Measurements from ENCODE around the gene PPBP. TPM values are rescaled to one million over a fixed set of nuclear protein-coding genes. Genes with fewer than 3 reads are reported as not detected.

Gene PPBP
- total RNA-seq, 1 experiment from 2014 or later, result not detected

DNA sequence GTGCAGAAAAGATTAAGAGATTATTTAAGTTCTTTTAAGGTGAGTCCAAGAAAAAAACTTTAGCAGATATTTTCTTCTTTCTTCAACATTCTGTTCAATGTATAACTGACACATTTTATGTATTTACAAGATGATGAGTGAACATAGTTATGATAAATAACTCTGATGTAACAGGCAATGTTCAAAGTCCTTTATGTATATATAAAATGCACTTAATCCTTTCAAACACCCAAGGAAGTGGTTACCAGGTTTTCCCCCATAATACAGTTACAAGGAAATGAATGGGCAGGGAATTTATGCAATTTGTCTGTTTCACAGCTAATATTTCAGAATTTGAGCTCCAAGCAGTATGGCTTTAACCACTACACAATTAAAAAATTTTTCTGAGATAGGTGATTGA, 42.3 kb upstream of the PPBP start:
- Mint-ChIP-seq H3K4me3 (no peak overlapping the region), H3K4me1 (no peaks in the 10 kb centered on the region), H3K27ac (no peak overlapping the region), H3K27me3 (ENCODE audit: low read depth) (no peaks in the 10 kb centered on the region), H3K36me3 (no peaks in the 10 kb centered on the region), H3K9me3 (peaks cover 10% of the 10 kb centered on the region; the same call in 1 of the 2 replicates)
- ATAC-seq, result no peak
- TF ChIP-seq, protein P1, sequence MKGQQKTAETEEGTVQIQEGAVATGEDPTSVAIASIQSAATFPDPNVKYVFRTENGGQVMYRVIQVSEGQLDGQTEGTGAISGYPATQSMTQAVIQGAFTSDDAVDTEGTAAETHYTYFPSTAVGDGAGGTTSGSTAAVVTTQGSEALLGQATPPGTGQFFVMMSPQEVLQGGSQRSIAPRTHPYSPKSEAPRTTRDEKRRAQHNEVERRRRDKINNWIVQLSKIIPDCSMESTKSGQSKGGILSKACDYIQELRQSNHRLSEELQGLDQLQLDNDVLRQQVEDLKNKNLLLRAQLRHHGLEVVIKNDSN (CRISPR knock-in tag; IDR thresholded peaks at IDR 0.05), result no peak
- TF ChIP-seq, protein P2, sequence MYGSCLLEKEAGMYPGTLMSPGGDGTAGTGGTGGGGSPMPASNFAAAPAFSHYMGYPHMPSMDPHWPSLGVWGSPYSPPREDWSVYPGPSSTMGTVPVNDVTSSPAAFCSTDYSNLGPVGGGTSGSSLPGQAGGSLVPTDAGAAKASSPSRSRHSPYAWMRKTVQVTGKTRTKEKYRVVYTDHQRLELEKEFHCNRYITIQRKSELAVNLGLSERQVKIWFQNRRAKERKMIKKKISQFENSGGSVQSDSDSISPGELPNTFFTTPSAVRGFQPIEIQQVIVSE (CRISPR knock-in tag; IDR thresholded peaks at IDR 0.05; ENCODE audit: borderline replicate concordance), result no peak
- TF ChIP-seq IRF2 (CRISPR knock-in tag; IDR thresholded peaks at IDR 0.05; ENCODE audit: borderline replicate concordance, low read depth) (no peak), CBFB (CRISPR knock-in tag; IDR thresholded peaks at IDR 0.05; ENCODE audit: low read depth) (no peak), ZNF219 (CRISPR knock-in tag; IDR thresholded peaks at IDR 0.05; ENCODE audit: borderline replicate concordance) (no peak), HMGA2 (CRISPR knock-in tag; IDR thresholded peaks at IDR 0.05) (no peak), PRRX2 (CRISPR knock-in tag; IDR thresholded peaks at IDR 0.05) (no peak), CREM (CRISPR knock-in tag; IDR thresholded peaks at IDR 0.05) (no peak)
- TF ChIP-seq, protein P3, sequence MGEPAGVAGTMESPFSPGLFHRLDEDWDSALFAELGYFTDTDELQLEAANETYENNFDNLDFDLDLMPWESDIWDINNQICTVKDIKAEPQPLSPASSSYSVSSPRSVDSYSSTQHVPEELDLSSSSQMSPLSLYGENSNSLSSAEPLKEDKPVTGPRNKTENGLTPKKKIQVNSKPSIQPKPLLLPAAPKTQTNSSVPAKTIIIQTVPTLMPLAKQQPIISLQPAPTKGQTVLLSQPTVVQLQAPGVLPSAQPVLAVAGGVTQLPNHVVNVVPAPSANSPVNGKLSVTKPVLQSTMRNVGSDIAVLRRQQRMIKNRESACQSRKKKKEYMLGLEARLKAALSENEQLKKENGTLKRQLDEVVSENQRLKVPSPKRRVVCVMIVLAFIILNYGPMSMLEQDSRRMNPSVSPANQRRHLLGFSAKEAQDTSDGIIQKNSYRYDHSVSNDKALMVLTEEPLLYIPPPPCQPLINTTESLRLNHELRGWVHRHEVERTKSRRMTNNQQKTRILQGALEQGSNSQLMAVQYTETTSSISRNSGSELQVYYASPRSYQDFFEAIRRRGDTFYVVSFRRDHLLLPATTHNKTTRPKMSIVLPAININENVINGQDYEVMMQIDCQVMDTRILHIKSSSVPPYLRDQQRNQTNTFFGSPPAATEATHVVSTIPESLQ (CRISPR knock-in tag; IDR thresholded peaks at IDR 0.05), result no peak
- TF ChIP-seq, protein P4, sequence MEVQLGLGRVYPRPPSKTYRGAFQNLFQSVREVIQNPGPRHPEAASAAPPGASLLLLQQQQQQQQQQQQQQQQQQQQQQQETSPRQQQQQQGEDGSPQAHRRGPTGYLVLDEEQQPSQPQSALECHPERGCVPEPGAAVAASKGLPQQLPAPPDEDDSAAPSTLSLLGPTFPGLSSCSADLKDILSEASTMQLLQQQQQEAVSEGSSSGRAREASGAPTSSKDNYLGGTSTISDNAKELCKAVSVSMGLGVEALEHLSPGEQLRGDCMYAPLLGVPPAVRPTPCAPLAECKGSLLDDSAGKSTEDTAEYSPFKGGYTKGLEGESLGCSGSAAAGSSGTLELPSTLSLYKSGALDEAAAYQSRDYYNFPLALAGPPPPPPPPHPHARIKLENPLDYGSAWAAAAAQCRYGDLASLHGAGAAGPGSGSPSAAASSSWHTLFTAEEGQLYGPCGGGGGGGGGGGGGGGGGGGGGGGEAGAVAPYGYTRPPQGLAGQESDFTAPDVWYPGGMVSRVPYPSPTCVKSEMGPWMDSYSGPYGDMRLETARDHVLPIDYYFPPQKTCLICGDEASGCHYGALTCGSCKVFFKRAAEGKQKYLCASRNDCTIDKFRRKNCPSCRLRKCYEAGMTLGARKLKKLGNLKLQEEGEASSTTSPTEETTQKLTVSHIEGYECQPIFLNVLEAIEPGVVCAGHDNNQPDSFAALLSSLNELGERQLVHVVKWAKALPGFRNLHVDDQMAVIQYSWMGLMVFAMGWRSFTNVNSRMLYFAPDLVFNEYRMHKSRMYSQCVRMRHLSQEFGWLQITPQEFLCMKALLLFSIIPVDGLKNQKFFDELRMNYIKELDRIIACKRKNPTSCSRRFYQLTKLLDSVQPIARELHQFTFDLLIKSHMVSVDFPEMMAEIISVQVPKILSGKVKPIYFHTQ (CRISPR knock-in tag; IDR thresholded peaks at IDR 0.05), result no peak
- TF ChIP-seq, protein P5, sequence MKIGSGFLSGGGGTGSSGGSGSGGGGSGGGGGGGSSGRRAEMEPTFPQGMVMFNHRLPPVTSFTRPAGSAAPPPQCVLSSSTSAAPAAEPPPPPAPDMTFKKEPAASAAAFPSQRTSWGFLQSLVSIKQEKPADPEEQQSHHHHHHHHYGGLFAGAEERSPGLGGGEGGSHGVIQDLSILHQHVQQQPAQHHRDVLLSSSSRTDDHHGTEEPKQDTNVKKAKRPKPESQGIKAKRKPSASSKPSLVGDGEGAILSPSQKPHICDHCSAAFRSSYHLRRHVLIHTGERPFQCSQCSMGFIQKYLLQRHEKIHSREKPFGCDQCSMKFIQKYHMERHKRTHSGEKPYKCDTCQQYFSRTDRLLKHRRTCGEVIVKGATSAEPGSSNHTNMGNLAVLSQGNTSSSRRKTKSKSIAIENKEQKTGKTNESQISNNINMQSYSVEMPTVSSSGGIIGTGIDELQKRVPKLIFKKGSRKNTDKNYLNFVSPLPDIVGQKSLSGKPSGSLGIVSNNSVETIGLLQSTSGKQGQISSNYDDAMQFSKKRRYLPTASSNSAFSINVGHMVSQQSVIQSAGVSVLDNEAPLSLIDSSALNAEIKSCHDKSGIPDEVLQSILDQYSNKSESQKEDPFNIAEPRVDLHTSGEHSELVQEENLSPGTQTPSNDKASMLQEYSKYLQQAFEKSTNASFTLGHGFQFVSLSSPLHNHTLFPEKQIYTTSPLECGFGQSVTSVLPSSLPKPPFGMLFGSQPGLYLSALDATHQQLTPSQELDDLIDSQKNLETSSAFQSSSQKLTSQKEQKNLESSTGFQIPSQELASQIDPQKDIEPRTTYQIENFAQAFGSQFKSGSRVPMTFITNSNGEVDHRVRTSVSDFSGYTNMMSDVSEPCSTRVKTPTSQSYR (CRISPR knock-in tag; IDR thresholded peaks at IDR 0.05), result no peak
- TF ChIP-seq, protein P6, sequence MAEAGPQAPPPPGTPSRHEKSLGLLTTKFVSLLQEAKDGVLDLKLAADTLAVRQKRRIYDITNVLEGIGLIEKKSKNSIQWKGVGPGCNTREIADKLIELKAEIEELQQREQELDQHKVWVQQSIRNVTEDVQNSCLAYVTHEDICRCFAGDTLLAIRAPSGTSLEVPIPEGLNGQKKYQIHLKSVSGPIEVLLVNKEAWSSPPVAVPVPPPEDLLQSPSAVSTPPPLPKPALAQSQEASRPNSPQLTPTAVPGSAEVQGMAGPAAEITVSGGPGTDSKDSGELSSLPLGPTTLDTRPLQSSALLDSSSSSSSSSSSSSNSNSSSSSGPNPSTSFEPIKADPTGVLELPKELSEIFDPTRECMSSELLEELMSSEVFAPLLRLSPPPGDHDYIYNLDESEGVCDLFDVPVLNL (CRISPR knock-in tag; IDR thresholded peaks at IDR 0.05; ENCODE audit: borderline replicate concordance, low read depth), result no peak
- TF ChIP-seq, protein P7, sequence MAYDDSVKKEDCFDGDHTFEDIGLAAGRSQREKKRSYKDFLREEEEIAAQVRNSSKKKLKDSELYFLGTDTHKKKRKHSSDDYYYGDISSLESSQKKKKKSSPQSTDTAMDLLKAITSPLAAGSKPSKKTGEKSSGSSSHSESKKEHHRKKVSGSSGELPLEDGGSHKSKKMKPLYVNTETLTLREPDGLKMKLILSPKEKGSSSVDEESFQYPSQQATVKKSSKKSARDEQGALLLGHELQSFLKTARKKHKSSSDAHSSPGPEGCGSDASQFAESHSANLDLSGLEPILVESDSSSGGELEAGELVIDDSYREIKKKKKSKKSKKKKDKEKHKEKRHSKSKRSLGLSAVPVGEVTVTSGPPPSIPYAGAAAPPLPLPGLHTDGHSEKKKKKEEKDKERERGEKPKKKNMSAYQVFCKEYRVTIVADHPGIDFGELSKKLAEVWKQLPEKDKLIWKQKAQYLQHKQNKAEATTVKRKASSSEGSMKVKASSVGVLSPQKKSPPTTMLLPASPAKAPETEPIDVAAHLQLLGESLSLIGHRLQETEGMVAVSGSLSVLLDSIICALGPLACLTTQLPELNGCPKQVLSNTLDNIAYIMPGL (CRISPR knock-in tag; IDR thresholded peaks at IDR 0.05), result no peak
- TF ChIP-seq, protein P8, sequence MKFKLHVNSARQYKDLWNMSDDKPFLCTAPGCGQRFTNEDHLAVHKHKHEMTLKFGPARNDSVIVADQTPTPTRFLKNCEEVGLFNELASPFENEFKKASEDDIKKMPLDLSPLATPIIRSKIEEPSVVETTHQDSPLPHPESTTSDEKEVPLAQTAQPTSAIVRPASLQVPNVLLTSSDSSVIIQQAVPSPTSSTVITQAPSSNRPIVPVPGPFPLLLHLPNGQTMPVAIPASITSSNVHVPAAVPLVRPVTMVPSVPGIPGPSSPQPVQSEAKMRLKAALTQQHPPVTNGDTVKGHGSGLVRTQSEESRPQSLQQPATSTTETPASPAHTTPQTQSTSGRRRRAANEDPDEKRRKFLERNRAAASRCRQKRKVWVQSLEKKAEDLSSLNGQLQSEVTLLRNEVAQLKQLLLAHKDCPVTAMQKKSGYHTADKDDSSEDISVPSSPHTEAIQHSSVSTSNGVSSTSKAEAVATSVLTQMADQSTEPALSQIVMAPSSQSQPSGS (CRISPR knock-in tag; IDR thresholded peaks at IDR 0.05; ENCODE audit: borderline replicate concordance, low read depth), result no peak
- TF ChIP-seq, protein P9, sequence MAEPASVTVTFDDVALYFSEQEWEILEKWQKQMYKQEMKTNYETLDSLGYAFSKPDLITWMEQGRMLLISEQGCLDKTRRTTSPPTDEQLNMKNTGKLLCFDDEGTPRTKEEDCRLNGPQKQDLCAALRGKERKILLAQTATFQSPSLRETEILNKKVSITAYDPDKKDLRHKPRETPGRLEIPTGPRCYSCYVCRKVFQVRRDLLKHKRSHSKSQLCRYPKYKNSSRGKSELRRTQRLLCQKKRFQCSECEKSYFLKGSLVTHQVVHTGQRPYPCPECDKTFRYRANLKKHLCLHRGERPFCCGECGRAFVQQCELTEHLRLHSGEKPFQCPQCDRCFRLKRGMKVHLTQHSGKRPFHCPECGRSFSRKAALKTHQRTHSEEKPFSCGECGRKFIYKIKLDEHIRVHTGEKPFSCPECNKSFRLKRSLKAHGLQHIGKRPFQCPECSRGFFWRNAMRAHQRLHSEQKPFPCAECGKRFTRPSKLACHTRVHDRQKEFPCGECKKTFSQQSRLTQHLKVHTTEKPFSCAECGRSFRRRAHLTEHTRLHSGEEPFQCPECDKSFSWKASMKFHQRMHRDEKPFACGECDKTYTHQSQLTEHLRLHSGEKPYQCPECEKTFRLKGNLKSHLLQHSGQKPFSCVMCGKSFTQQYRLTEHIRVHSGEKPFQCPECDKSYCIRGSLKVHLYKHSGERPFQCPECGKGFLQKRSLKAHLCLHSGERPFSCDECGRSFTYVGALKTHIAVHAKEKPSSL (CRISPR knock-in tag; conservative IDR thresholded peaks at IDR 0.05), result no peak
- TF ChIP-seq, protein P10, sequence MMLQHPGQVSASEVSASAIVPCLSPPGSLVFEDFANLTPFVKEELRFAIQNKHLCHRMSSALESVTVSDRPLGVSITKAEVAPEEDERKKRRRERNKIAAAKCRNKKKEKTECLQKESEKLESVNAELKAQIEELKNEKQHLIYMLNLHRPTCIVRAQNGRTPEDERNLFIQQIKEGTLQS (CRISPR knock-in tag; conservative IDR thresholded peaks at IDR 0.05), result no peak
- no peak for DNase-seq (ENCODE audit: low spot score)
- ChIA-PET CTCF (no interaction called here), POLR2A (no interaction called here)
